Stimulated activated naive B cell treated with anti-CD40 and anti-IgM and Interleukin-4, amounts not matched to agents 10 μg/mL and 1 μg/mL and 100 μg/mL, for 72 hours (primary cell): ENCODE data around the gene SPTY2D1.
"Not testable (repeated sequence)": the region's sequence is repeated elsewhere in the genome, so short reads cannot be mapped to it uniquely, and the experiment has no call there.

Experiments used
- ATAC-seq, 2 donors: fragments of 150-1000 bp; cut with Tn5 transposase; replicated peaks; 2 replicates each; pipeline ENCODE4 v1.10.0; 2021; ENCODE audit warnings: moderate library complexity in 1 of 2
- DNase-seq: peaks from one replicate; pipeline ENCODE4 v3.0.0; 2021
- H3K27ac Mint-ChIP-seq: one replicate; pipeline ENCODE4 v1.8.0; 2022; ENCODE audit warnings: mild to moderate bottlenecking, mixed read lengths
- H3K27me3 Mint-ChIP-seq, 2 donors: one replicate each; pipeline ENCODE4 v1.8.0; 2022; ENCODE audit warnings: mixed read lengths in 2 of 2
- H3K36me3 Mint-ChIP-seq, 2 donors: one replicate each; pipeline ENCODE4 v1.8.0; 2022; ENCODE audit warnings: mixed read lengths in 2 of 2, mild to moderate bottlenecking in 1 of 2
- H3K4me1 Mint-ChIP-seq, 2 donors: one replicate each; pipeline ENCODE4 v1.8.0; 2022; ENCODE audit warnings: mixed read lengths in 2 of 2, mild to moderate bottlenecking in 1 of 2
- H3K4me3 Mint-ChIP-seq, 2 donors: one replicate each; pipeline ENCODE4 v1.8.0; 2022; ENCODE audit warnings: mild to moderate bottlenecking in 2 of 2, mixed read lengths in 2 of 2, moderate library complexity in 1 of 2
- H3K9me3 Mint-ChIP-seq, 2 donors: one replicate each; pipeline ENCODE4 v1.8.0; 2022; ENCODE audit warnings: mixed read lengths in 2 of 2, mild to moderate bottlenecking in 1 of 2

Gene SPTY2D1

GRCh38 chr11:18608376-18608775, 25.8 kb downstream of the SPTY2D1 start:
- H3K27me3 Mint-ChIP-seq, result no peaks in the 10 kb centered on the region
- no peak overlapping the region for H3K4me3 Mint-ChIP-seq

GRCh38 chr11:18600915-18601569, 33.1 kb downstream of the SPTY2D1 start:
- no peaks in the 10 kb centered on the region for H3K9me3 Mint-ChIP-seq
- H3K27ac Mint-ChIP-seq, result no peak overlapping the region
- DNase-seq, result no peak
- H3K27me3 Mint-ChIP-seq, result no peaks in the 10 kb centered on the region
- no peak overlapping the region for H3K4me3 Mint-ChIP-seq
- no peak for ATAC-seq
- H3K36me3 Mint-ChIP-seq, result peaks cover 15 to 21% of the 10 kb centered on the region in 2 donors
- peaks cover 0 to 1% of the 10 kb centered on the region in 2 donors for H3K4me1 Mint-ChIP-seq

More at GRCh38 chr11:18608376-18608775, 25.8 kb downstream of the SPTY2D1 start:
- DNase-seq (no peak), ATAC-seq (no peak)
- Mint-ChIP-seq H3K4me1 (peaks cover 0 to 2% of the 10 kb centered on the region in 2 donors), H3K36me3 (peaks cover 23 to 24% of the 10 kb centered on the region in 2 donors), H3K9me3 (no peaks in the 10 kb centered on the region), H3K27ac (no peak overlapping the region)

- ATAC-seq (no peak), DNase-seq (no peak)
- Mint-ChIP-seq H3K4me1 (no peaks in the 10 kb centered on the region), H3K27me3 (no peaks in the 10 kb centered on the region), H3K36me3 (peaks cover 9 to 26% of the 10 kb centered on the region in 2 donors), H3K27ac (no peak within 1 kb of the TSS), H3K4me3 (no peak within 1 kb of the TSS), H3K9me3 (no peaks in the 10 kb centered on the region)
Observed at GRCh38 chr11:18599739-18600230, 34.4 kb downstream of the SPTY2D1 start, which contains the start of gene MISFA. Gene MISFA, plus strand, starts transcription at chr11:18599789. Its CDS starts 140 bp downstream, at chr11:18599929.

- Mint-ChIP-seq H3K4me3 (no peak overlapping the region), H3K27ac (no peak overlapping the region), H3K4me1 (peaks cover 2 to 5% of the 10 kb centered on the region in 2 donors), H3K9me3 (no peaks in the 10 kb centered on the region), H3K36me3 (peaks cover 6 to 24% of the 10 kb centered on the region in 2 donors), H3K27me3 (no peaks in the 10 kb centered on the region)
- ATAC-seq (no peak), DNase-seq (no peak)
Observed at GRCh38 chr11:18594999-18595749, 39.0 kb downstream of the SPTY2D1 start.

GRCh38 chr11:18594088-18594487, 40.1 kb downstream of the SPTY2D1 start:
- H3K27ac Mint-ChIP-seq, H3K9me3 Mint-ChIP-seq, H3K4me3 Mint-ChIP-seq, ATAC-seq, DNase-seq, H3K27me3 Mint-ChIP-seq, H3K4me1 Mint-ChIP-seq: not testable (repeated sequence)
- H3K36me3 Mint-ChIP-seq, result peaks cover 6 to 24% of the 10 kb centered on the region in 2 donors

- ATAC-seq, result no peak
- H3K27ac Mint-ChIP-seq, result no peak overlapping the region
- no peak overlapping the region for H3K4me3 Mint-ChIP-seq
- H3K4me1 Mint-ChIP-seq, result peaks cover 4 to 5% of the 10 kb centered on the region in 2 donors
- H3K9me3 Mint-ChIP-seq, result no peaks in the 10 kb centered on the region
- no peaks in the 10 kb centered on the region for H3K27me3 Mint-ChIP-seq
- peaks cover 0 to 6% of the 10 kb centered on the region in 2 donors for H3K36me3 Mint-ChIP-seq
- DNase-seq, result no peak
Observed at GRCh38 chr11:18590571-18590970, 43.6 kb downstream of the SPTY2D1 start.

- Mint-ChIP-seq H3K27ac (no peak within 1 kb of the TSS), H3K27me3 (no peaks in the 10 kb centered on the region), H3K4me3 (no peak within 1 kb of the TSS), H3K9me3 (no peaks in the 10 kb centered on the region), H3K4me1 (peaks cover 4 to 5% of the 10 kb centered on the region in 2 donors), H3K36me3 (no peaks in the 10 kb centered on the region)
- ATAC-seq (peak; percentile 72 to 80), DNase-seq (peak; percentile 72)
Observed at GRCh38 chr11:18588297-18589252, 45.6 kb downstream of the SPTY2D1 start, which contains the start of gene UEVLD. Gene UEVLD, minus strand, starts transcription at chr11:18588734. Its CDS starts 80 bp downstream, at chr11:18588654.

GRCh38 chr11:18581825-18582224, 52.3 kb downstream of the SPTY2D1 start:
- H3K36me3 Mint-ChIP-seq, result peaks cover 20 to 23% of the 10 kb centered on the region in 2 donors
- peaks cover 0 to 6% of the 10 kb centered on the region in 2 donors for H3K4me1 Mint-ChIP-seq
- H3K27me3 Mint-ChIP-seq, result no peaks in the 10 kb centered on the region
- H3K9me3 Mint-ChIP-seq, result no peaks in the 10 kb centered on the region
- no peak overlapping the region for H3K27ac Mint-ChIP-seq
- DNase-seq (no peak), ATAC-seq (no peak)
- no peak overlapping the region for H3K4me3 Mint-ChIP-seq

- H3K27me3 Mint-ChIP-seq, result no peaks in the 10 kb centered on the region
- H3K9me3 Mint-ChIP-seq, result no peaks in the 10 kb centered on the region
- DNase-seq, result no peak
- H3K36me3 Mint-ChIP-seq, result peaks cover 26 to 30% of the 10 kb centered on the region in 2 donors
- no peak overlapping the region for H3K4me3 Mint-ChIP-seq
- no peak overlapping the region for H3K27ac Mint-ChIP-seq
- peaks cover 0 to 6% of the 10 kb centered on the region in 2 donors for H3K4me1 Mint-ChIP-seq
- no peak for ATAC-seq
Observed at GRCh38 chr11:18580113-18580766, 53.9 kb downstream of the SPTY2D1 start.

- Mint-ChIP-seq H3K9me3 (no peaks in the 10 kb centered on the region), H3K27me3 (no peaks in the 10 kb centered on the region), H3K27ac (no peak overlapping the region), H3K36me3 (peaks cover 26 to 33% of the 10 kb centered on the region in 2 donors), H3K4me1 (peaks cover 0 to 6% of the 10 kb centered on the region in 2 donors), H3K4me3 (no peak overlapping the region)
- DNase-seq, result no peak
- ATAC-seq, result no peak
Observed at GRCh38 chr11:18578975-18579598, 55.1 kb downstream of the SPTY2D1 start.

- no peak for ATAC-seq
- H3K9me3 Mint-ChIP-seq, result no peaks in the 10 kb centered on the region
- no peak for DNase-seq
- no peaks in the 10 kb centered on the region for H3K27me3 Mint-ChIP-seq
- H3K4me1 Mint-ChIP-seq, result peaks cover 2 to 6% of the 10 kb centered on the region in 2 donors
- H3K4me3 Mint-ChIP-seq, result no peak overlapping the region
- peaks cover 32 to 47% of the 10 kb centered on the region in 2 donors for H3K36me3 Mint-ChIP-seq
- no peak overlapping the region for H3K27ac Mint-ChIP-seq
Observed at GRCh38 chr11:18575361-18575760, 58.8 kb downstream of the SPTY2D1 start.

GRCh38 chr11:18567081-18567480, 67.1 kb downstream of the SPTY2D1 start:
- Mint-ChIP-seq H3K27ac (no peak overlapping the region), H3K9me3 (no peaks in the 10 kb centered on the region), H3K27me3 (no peaks in the 10 kb centered on the region), H3K4me1 (no peaks in the 10 kb centered on the region), H3K4me3 (no peak overlapping the region), H3K36me3 (peaks cover 12 to 20% of the 10 kb centered on the region in 2 donors)
- ATAC-seq (no peak), DNase-seq (no peak)

- peaks cover 11 to 19% of the 10 kb centered on the region in 2 donors for H3K36me3 Mint-ChIP-seq
- no peak for DNase-seq
- ATAC-seq, result no peak
- no peak overlapping the region for H3K27ac Mint-ChIP-seq
- H3K9me3 Mint-ChIP-seq, result no peaks in the 10 kb centered on the region
- no peak overlapping the region for H3K4me3 Mint-ChIP-seq
- H3K4me1 Mint-ChIP-seq, result no peaks in the 10 kb centered on the region
- no peaks in the 10 kb centered on the region for H3K27me3 Mint-ChIP-seq
Observed at GRCh38 chr11:18566406-18566805, 67.7 kb downstream of the SPTY2D1 start.
